ENCODE measurements around the gene DPPA5. TPM values are rescaled to one million over a fixed set of nuclear protein-coding genes. Genes with fewer than 3 reads are reported as not detected.
"Not testable (repeated sequence)": the region's sequence is repeated elsewhere in the genome, so short reads cannot be mapped to it uniquely, and the experiment has no call there.

Gene DPPA5
- total RNA-seq, 1 donor from 2014 or later = not detected

DNA sequence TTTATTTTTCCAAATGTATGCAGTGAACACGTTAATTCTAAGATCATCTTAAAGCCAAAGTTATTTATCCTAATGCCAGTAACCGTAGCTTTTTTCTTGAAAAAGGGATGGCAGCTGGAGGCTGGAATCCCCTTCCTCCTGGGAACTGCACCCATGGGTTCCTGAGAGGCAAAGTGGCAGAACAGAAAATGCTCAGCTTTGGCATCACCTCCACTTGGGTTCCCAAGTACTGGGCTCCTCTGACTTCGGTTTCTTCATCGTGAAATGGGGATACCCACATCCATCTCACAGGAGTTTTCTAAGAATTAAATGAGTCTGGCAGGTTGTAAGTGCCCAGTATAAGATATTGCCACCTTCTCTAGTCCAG lies 34.3 kb upstream of the DPPA5 start:
- TF ChIP-seq, protein P1, sequence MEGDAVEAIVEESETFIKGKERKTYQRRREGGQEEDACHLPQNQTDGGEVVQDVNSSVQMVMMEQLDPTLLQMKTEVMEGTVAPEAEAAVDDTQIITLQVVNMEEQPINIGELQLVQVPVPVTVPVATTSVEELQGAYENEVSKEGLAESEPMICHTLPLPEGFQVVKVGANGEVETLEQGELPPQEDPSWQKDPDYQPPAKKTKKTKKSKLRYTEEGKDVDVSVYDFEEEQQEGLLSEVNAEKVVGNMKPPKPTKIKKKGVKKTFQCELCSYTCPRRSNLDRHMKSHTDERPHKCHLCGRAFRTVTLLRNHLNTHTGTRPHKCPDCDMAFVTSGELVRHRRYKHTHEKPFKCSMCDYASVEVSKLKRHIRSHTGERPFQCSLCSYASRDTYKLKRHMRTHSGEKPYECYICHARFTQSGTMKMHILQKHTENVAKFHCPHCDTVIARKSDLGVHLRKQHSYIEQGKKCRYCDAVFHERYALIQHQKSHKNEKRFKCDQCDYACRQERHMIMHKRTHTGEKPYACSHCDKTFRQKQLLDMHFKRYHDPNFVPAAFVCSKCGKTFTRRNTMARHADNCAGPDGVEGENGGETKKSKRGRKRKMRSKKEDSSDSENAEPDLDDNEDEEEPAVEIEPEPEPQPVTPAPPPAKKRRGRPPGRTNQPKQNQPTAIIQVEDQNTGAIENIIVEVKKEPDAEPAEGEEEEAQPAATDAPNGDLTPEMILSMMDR (IDR thresholded peaks at IDR 0.05; ENCODE audit: partially characterized antibody, unreplicated experiment) = no peak
- Mint-ChIP-seq H3K9me3 (ENCODE audit: unreplicated experiment) (no peaks in the 10 kb centered on the region), H3K27me3 (ENCODE audit: unreplicated experiment) (no peaks in the 10 kb centered on the region), H3K27ac (ENCODE audit: unreplicated experiment) (no peak overlapping the region), H3K4me1 (ENCODE audit: low read depth, unreplicated experiment) (no peaks in the 10 kb centered on the region), H3K4me3 (ENCODE audit: unreplicated experiment) (peak overlapping the region; percentile 85), H3K36me3 (ENCODE audit: unreplicated experiment) (no peaks in the 10 kb centered on the region)
- DNase-seq = no peak

DNA sequence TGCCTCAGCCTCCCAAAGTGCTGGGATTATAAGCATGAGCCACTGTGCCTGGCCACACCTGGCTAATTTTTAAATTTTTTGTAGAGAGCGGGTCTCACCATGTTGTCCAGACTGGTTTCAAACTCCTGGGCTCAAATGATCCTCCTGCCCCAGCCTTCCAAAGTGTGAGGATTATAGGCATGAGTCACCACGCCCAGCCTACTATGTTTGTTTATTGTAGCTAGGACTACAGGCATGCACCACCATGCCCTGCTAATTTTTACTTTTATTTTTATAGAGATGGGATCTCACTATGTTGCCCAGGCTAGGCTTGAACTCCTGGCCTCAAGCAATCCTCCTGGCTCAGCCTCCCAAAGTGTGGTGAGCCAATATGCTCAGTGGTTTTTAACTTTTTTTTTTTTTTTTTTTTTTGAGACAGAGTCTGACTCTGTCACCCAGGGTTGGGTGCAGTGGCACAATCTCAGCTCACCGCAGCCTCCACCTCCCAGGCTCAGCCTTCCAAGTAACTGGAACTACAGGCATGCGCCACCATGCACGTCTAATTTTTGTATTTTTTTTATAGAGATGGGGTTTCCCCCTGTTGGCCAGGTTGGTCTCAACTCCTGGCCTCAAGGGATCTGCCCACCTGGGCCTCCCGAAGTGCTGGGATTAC lies 28.5 kb upstream of the DPPA5 start:
- H3K4me1 Mint-ChIP-seq (ENCODE audit: low read depth, unreplicated experiment) = no peaks in the 10 kb centered on the region
- H3K9me3 Mint-ChIP-seq (ENCODE audit: unreplicated experiment) = no peaks in the 10 kb centered on the region
- TF ChIP-seq, protein P1 (IDR thresholded peaks at IDR 0.05; ENCODE audit: partially characterized antibody, unreplicated experiment) = no peak
- no peaks in the 10 kb centered on the region for H3K27me3 Mint-ChIP-seq (ENCODE audit: unreplicated experiment)
- no peaks in the 10 kb centered on the region for H3K36me3 Mint-ChIP-seq (ENCODE audit: unreplicated experiment)
- H3K27ac Mint-ChIP-seq (ENCODE audit: unreplicated experiment) = no peak overlapping the region
- no peak overlapping the region for H3K4me3 Mint-ChIP-seq (ENCODE audit: unreplicated experiment)
- DNase-seq = no peak

DNA sequence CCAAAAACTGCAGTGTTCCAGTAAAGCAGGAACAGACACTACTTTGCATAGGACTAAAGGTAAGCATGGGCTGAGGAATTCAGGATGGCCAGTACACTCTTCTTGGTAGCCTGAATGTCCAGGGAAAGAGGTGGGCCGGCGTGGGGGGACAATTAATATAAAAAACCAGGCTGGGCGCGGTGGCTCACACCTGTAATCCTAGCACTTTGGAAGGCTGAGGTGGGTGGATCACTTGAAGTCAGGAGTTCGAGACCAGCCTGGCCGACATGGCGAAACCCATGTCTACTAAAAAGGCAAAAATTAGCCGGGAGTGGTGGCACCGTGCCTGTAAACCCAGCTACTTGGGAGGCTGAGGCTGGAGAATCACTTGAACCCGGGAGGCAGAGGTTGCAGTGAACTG lies 27.5 kb upstream of the DPPA5 start:
- not testable (repeated sequence) for H3K27ac Mint-ChIP-seq (ENCODE audit: unreplicated experiment); H3K9me3 Mint-ChIP-seq (ENCODE audit: unreplicated experiment); DNase-seq; H3K4me3 Mint-ChIP-seq (ENCODE audit: unreplicated experiment); H3K4me1 Mint-ChIP-seq (ENCODE audit: low read depth, unreplicated experiment); H3K27me3 Mint-ChIP-seq (ENCODE audit: unreplicated experiment); H3K36me3 Mint-ChIP-seq (ENCODE audit: unreplicated experiment)

DNA sequence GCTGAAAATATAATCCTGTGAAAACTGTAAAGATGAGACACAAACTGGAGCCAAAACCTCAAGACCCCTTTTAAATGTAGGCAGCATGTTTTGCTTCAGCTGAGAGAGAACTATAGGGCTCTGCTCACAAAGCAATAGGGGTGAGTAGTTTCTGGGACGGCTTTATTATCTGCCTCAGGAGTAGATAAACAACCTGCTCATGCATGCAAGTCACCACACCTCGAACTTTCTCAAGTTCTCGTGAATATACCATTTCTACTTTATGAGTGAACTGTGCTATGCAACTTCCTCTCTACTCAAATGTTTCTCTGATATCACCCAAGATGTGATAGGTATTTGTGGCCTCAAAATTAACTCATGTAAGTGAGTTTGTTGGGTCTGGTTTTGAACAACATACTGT lies 23.1 kb upstream of the DPPA5 start:
- no peak overlapping the region for H3K27ac Mint-ChIP-seq (ENCODE audit: unreplicated experiment)

DNA sequence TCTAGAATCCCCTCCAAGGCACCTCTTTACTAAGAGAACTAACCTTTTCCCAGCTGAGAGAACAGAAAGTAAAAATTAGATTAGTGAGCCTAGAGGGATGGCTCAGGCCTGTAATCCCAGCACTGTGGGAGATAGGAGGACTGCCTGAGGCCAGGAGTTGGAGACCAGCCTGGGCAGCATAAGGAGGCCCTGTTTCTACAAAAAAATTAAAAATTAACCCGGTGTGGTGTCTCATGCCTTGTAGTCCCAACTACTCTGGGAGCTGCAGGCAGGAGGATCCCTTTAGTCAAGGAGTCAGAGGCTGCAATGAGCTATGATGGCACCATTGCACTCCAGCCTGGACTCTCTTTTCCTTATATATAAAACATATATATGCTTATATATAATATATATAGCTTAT lies 21.1 kb upstream of the DPPA5 start:
- no peak for DNase-seq
- H3K9me3 Mint-ChIP-seq (ENCODE audit: unreplicated experiment) = no peaks in the 10 kb centered on the region
- H3K36me3 Mint-ChIP-seq (ENCODE audit: unreplicated experiment) = no peaks in the 10 kb centered on the region
- no peak overlapping the region for H3K27ac Mint-ChIP-seq (ENCODE audit: unreplicated experiment)
- no peaks in the 10 kb centered on the region for H3K27me3 Mint-ChIP-seq (ENCODE audit: unreplicated experiment)
- H3K4me3 Mint-ChIP-seq (ENCODE audit: unreplicated experiment) = no peak overlapping the region
- TF ChIP-seq, protein P1 (IDR thresholded peaks at IDR 0.05; ENCODE audit: partially characterized antibody, unreplicated experiment) = no peak
- H3K4me1 Mint-ChIP-seq (ENCODE audit: low read depth, unreplicated experiment) = no peaks in the 10 kb centered on the region

More for the DNA sequence above, 23.1 kb upstream of the DPPA5 start:
- no peaks in the 10 kb centered on the region for H3K9me3 Mint-ChIP-seq (ENCODE audit: unreplicated experiment)
- DNase-seq = no peak
- no peaks in the 10 kb centered on the region for H3K4me1 Mint-ChIP-seq (ENCODE audit: low read depth, unreplicated experiment)
- TF ChIP-seq, protein P1 (IDR thresholded peaks at IDR 0.05; ENCODE audit: partially characterized antibody, unreplicated experiment) = no peak
- no peaks in the 10 kb centered on the region for H3K36me3 Mint-ChIP-seq (ENCODE audit: unreplicated experiment)
- no peak overlapping the region for H3K4me3 Mint-ChIP-seq (ENCODE audit: unreplicated experiment)
- no peaks in the 10 kb centered on the region for H3K27me3 Mint-ChIP-seq (ENCODE audit: unreplicated experiment)

Measured in glutamatergic neuron (in vitro differentiated cells).